ENCODE results near the gene RELN. TPM values are rescaled to one million over a fixed set of nuclear protein-coding genes. Genes with fewer than 3 reads are reported as not detected.

Gene RELN
- total and polyA plus RNA-seq, 11 donors = 0.16 to 3.5 (median 1.3) TPM

DNA sequence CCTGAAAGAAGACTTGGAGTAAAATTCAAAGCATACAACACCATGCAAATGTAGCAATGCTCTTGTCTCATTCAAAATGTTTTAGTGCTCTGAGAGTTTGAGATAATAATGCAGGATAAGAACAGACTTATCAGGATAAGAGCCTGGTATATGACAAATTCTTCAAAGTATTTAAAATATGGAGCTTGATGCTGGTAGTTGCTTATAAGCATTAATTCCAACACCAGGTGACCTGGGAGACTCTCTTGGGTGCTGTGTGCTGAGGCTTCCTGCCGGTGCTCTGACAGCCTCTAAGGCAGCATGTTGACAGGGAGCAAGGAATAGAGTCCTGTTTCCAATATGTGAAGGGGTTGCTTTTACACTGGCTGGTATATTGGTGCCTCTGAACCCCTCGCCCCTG is 508.7 kb downstream of the RELN start:
- 62 to 81% (median 71%) methylated on average over 2 of the region's 2 CpGs for WGBS, 4 donors
- TF ChIP-seq POLR2A (IDR thresholded peaks at IDR 0.05) = no peak
- TF ChIP-seq, protein P1, sequence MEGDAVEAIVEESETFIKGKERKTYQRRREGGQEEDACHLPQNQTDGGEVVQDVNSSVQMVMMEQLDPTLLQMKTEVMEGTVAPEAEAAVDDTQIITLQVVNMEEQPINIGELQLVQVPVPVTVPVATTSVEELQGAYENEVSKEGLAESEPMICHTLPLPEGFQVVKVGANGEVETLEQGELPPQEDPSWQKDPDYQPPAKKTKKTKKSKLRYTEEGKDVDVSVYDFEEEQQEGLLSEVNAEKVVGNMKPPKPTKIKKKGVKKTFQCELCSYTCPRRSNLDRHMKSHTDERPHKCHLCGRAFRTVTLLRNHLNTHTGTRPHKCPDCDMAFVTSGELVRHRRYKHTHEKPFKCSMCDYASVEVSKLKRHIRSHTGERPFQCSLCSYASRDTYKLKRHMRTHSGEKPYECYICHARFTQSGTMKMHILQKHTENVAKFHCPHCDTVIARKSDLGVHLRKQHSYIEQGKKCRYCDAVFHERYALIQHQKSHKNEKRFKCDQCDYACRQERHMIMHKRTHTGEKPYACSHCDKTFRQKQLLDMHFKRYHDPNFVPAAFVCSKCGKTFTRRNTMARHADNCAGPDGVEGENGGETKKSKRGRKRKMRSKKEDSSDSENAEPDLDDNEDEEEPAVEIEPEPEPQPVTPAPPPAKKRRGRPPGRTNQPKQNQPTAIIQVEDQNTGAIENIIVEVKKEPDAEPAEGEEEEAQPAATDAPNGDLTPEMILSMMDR (IDR thresholded peaks at IDR 0.05) = no peak
- peaks cover 0 to 6% (median 0%) of the 10 kb centered on the region in 9 donors for H3K27me3 ChIP-seq
- H3K4me1 ChIP-seq = no peaks in the 10 kb centered on the region
- no peak for ATAC-seq
- no peaks in the 10 kb centered on the region for H3K36me3 ChIP-seq
- no peak overlapping the region for H3K4me3 ChIP-seq
- intact Hi-C loops (cut with DNase I) = no loop called here
- no peaks in the 10 kb centered on the region for H3K9me3 ChIP-seq
- H3K27ac ChIP-seq = no peak overlapping the region
- DNase-seq = no peak

DNA sequence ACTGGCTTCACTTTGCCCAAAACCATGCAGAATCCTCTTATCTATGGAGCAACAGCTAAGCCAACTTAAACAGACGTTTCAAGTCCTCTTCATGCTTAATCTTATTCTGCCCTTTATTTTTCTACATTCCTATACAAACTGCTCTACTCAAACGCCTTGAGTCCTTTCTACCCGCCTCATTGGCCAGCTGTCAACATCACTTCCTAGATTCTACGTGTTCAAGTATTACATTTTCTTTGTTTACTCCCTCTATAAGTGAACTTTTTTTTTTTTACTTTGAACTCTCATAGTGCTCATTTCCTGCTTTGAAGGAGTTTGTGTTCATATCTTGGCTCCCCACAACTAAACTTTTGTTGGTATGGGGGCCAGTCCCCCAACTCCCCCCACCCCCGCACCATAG is 514.5 kb downstream of the RELN start:
- Histone ChIP-seq H3K27ac (no peak overlapping the region), H3K4me3 (no peak overlapping the region), H3K27me3 (peaks cover 0 to 10% (median 0%) of the 10 kb centered on the region in 9 donors), H3K9me3 (no peaks in the 10 kb centered on the region), H3K4me1 (no peaks in the 10 kb centered on the region), H3K36me3 (no peaks in the 10 kb centered on the region)
- intact Hi-C loops (cut with DNase I) = no loop called here
- DNase-seq = no peak
- no peak for TF ChIP-seq POLR2A (IDR thresholded peaks at IDR 0.05)
- TF ChIP-seq, protein P1 (IDR thresholded peaks at IDR 0.05) = no peak
- 35 to 52% (median 48%) methylated on average over 5 of the region's 5 CpGs for WGBS, 4 donors
- no peak for ATAC-seq

DNA sequence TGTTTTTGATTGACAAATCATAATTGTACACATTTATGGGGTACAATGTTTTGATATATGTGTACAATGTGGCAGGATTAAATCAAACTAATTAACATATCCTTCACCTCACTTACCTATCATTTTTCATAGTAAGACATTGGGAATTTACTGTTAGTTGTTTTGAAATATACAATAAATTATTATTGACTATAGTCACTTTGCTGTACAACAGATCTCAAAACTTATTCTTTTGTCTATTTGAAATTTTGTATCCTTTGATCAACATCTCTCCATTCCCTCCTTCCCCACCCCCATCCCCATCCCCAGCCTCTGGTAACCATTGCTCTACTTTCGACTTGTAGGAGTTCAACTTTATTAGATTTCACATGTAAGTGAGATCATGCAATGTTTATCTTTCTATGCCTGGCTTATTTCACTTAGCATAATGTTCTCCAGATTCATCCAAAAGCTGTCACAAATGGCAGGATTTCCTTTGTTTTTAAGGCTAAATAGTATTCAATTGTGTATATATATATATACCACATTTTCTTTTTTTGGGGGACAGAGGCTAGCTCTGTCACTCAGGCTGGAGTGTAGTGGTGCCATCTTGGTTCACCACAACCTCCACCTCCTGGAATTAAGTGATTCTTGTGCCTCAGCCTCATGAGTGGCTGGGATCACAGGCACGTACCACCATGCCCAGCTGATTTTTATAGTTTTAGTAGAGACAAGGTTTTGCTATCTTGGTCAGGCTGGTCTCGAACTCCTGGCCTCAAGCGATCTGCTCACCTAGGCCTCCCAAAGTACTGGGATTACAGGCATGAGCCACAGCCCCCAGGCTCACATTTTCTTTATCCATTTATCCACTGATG is 520.1 kb downstream of the RELN start:
- H3K36me3 ChIP-seq = no peaks in the 10 kb centered on the region
- no peak for TF ChIP-seq POLR2A (IDR thresholded peaks at IDR 0.05)
- TF ChIP-seq, protein P1 (IDR thresholded peaks at IDR 0.05) = no peak
- 79 to 90% (median 85%) methylated on average over 4 of the region's 4 CpGs for WGBS, 4 donors
- no peaks in the 10 kb centered on the region for H3K4me1 ChIP-seq
- H3K4me3 ChIP-seq = no peak overlapping the region
- DNase-seq (no peak), ATAC-seq (no peak)
- no peaks in the 10 kb centered on the region for H3K9me3 ChIP-seq
- H3K27ac ChIP-seq = no peak overlapping the region
- intact Hi-C loops (cut with DNase I) = no loop called here
- H3K27me3 ChIP-seq = peaks cover 0 to 4% (median 0%) of the 10 kb centered on the region in 9 donors

DNA sequence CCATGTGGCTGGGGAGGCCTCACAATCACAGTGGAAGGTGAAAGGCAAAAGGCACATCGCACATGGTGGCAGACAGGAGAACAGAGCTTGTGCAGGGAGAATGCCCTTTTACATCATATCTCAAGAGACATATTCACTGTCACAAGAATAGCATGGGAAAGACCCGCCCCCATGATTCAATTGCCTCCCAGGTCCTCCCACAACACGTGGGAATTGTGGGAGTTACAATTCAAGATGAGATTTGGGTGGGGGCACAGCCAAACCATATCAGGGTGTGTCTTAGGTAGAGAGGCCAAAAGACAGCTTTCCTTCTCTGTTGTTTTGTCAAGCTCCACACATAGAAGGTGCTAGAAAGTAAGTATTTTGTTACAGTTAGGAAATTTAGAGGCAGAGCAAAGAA is 522.6 kb downstream of the RELN start:
- H3K4me3 ChIP-seq = no peak overlapping the region
- H3K27me3 ChIP-seq = peaks cover 0 to 4% (median 0%) of the 10 kb centered on the region in 9 donors
- H3K4me1 ChIP-seq = no peaks in the 10 kb centered on the region
- ATAC-seq (no peak), DNase-seq (no peak)
- WGBS, 4 donors = 35 to 46% (median 44%) methylated on average over 3 of the region's 3 CpGs
- intact Hi-C loops (cut with DNase I) = no loop called here
- TF ChIP-seq POLR2A (IDR thresholded peaks at IDR 0.05) = no peak
- TF ChIP-seq, protein P1 (IDR thresholded peaks at IDR 0.05) = no peak
- no peaks in the 10 kb centered on the region for H3K36me3 ChIP-seq
- no peak overlapping the region for H3K27ac ChIP-seq
- no peaks in the 10 kb centered on the region for H3K9me3 ChIP-seq

All from heart left ventricle (tissue), 16 donors.